Mucosa of descending colon (tissue), 3 donors: ENCODE results near the gene SLC17A8. TPM values are rescaled to one million over a fixed set of nuclear protein-coding genes. Genes with fewer than 3 reads are reported as not detected.

ENCODE experiments used
- ATAC-seq: fragments of 200-7000 bp; cut with Tn5 transposase; one replicate; pipeline ENCODE4 v1.9.1; 2020; ENCODE audit warnings: mild to moderate bottlenecking, moderate library complexity
- DNase-seq, 3 donors: peaks; one replicate each; pipeline ENCODE4 v3.0.0-alpha.2; 2020
- H3K36me3 ChIP-seq: fragments of 200-600 bp; one replicate; pipeline ENCODE4 v1.8.0; 2021; ENCODE audit warnings: low read depth, mild to moderate bottlenecking
- H3K4me1 ChIP-seq: fragments of 200-600 bp; one replicate; pipeline ENCODE4 v1.8.0; 2021; ENCODE audit warnings: low read depth, mild to moderate bottlenecking
- H3K4me3 ChIP-seq: fragments of 200-600 bp; one replicate; pipeline ENCODE4 v1.8.0; 2021; ENCODE audit warnings: mild to moderate bottlenecking
- H3K9me3 ChIP-seq: fragments of 200-600 bp; one replicate; pipeline ENCODE4 v1.8.0; 2021; ENCODE audit warnings: mild to moderate bottlenecking
- intact Hi-C, 2 donors: fragments of 100-400 bp; cut with DNase I in 1 of 2; cut with micrococcal nuclease in 1 of 2; formaldehyde crosslinking; loops; one replicate each; pipeline versions ENCODE4 v1.11.0 to v1.11.1; 2022; cut with DNase I, micrococcal nuclease
- total RNA-seq, 3 donors: library from RNA; stranded (reverse); fragmentation: NEBNext Ultra II Directional in 2 of 3; extraction: Animal tissue kit (Norgen Biotek cat#: 25700) in 2 of 3; gene quantifications; one replicate each; pipeline versions ENCODE4 v1.2.1 to v1.2.4, GENCODE V29; 2021 to 2023
- TF ChIP-seq, protein P1 (sequence below): fragments of 200-600 bp; IDR thresholded peaks from one replicate; pipeline ENCODE4 v1.8.0; 2022; ENCODE audit warnings: antibody characterized with exemption, mild to moderate bottlenecking
- donor health status: DM: no; HTN: no; CAD: no; lungs with moderate emphysema.
- donor health status: DM: no; HTN: no; CAD: no.
- donor health status: DM: no; HTN: yes; CAD: no.

Gene SLC17A8
- total RNA-seq, 3 donors from 2014 or later, result 2.6 to 3.0 (median 2.7) TPM

DNA sequence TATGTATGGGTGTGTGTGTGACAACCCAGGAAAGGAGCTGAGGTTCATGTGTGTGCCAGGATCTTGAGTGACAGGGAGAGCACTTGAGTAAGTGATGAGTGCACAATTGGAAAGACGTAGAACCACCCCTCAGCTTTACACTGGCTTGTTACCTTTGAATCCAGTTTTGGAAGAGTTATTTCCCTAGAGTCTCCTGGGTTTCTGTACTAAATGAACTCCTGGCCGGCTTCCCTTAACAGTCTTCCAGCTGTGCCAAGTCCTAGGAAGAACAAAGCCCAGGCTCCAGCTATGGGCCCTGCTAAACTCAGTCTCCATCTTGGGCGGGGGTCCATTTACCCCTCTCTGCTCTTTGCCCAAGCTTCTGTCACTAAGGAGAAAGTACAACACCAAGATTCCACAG is 97.1 kb downstream of the SLC17A8 start:
- TF ChIP-seq, protein P1, sequence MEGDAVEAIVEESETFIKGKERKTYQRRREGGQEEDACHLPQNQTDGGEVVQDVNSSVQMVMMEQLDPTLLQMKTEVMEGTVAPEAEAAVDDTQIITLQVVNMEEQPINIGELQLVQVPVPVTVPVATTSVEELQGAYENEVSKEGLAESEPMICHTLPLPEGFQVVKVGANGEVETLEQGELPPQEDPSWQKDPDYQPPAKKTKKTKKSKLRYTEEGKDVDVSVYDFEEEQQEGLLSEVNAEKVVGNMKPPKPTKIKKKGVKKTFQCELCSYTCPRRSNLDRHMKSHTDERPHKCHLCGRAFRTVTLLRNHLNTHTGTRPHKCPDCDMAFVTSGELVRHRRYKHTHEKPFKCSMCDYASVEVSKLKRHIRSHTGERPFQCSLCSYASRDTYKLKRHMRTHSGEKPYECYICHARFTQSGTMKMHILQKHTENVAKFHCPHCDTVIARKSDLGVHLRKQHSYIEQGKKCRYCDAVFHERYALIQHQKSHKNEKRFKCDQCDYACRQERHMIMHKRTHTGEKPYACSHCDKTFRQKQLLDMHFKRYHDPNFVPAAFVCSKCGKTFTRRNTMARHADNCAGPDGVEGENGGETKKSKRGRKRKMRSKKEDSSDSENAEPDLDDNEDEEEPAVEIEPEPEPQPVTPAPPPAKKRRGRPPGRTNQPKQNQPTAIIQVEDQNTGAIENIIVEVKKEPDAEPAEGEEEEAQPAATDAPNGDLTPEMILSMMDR, result no peak
- ATAC-seq, result no peak
- intact Hi-C loops, result no loop called here
- no peak for DNase-seq
- no peaks in the 10 kb centered on the region for H3K4me1 ChIP-seq
- no peaks in the 10 kb centered on the region for H3K36me3 ChIP-seq
- no peak overlapping the region for H3K4me3 ChIP-seq
- H3K9me3 ChIP-seq, result no peaks in the 10 kb centered on the region

DNA sequence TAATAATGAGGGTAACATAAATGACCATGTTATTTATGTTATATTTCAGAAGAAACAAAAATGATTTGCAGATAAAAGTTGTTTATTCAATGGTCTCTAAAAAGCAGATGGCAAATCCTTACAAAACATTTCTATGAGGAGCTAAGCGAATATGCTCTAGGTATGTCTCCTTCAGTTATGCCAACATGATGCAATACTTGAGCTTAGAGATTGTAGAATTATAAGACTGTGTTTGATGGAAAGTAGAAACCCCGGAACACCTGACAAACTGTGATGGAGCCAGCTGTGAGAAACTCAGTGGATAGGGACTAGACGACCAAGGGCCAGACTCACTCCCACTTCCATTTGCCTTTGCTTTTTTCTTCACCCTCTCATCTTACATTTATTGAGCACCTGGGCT is 99.0 kb downstream of the SLC17A8 start:
- no peaks in the 10 kb centered on the region for H3K36me3 ChIP-seq
- TF ChIP-seq, protein P1, result no peak
- no peak for DNase-seq
- H3K4me3 ChIP-seq, result no peak overlapping the region
- H3K9me3 ChIP-seq, result no peaks in the 10 kb centered on the region
- no peak for ATAC-seq
- intact Hi-C loops, result no loop called here
- no peaks in the 10 kb centered on the region for H3K4me1 ChIP-seq

DNA sequence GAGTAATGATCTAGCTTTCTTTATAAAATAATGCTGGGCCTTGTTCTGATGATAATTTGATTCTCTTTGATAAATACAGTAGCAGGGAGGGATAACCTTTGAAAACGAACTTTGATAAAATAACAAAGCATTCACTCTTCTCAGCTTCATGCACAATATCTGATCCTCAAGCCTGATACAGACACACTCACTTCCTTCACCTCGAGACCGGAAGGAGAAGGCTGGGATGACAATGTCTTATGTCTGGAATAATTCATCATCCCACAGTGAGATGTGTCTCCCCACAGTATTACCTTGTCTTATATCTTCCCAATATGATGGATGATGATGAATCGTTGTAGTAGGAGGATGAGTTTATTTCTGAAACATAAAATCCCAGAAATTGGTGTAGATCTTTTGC is 101.3 kb downstream of the SLC17A8 start:
- DNase-seq, result no peak
- Histone ChIP-seq H3K4me1 (no peaks in the 10 kb centered on the region), H3K36me3 (no peaks in the 10 kb centered on the region), H3K9me3 (no peaks in the 10 kb centered on the region), H3K4me3 (no peak overlapping the region)
- TF ChIP-seq, protein P1, result no peak
- intact Hi-C loops, result no loop called here
- ATAC-seq, result no peak

DNA sequence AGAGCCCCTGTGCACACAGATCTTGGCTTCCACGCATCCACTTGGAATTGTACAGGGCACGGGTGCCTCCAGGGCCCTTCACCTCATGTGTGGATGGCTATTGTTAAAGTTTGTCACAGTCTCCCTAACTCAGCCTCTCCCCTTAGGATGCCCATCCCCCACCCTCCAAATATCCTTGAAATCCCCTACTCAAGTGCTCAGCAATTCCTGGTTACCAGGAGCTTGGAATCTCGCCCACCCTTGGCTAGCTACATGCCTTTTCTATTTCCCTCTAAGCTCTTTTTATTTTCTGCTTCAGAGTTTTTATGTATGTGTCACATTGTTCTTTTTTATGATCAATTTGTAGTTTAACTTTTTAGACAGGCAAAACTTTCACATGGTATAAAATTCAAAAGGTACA is 103.8 kb downstream of the SLC17A8 start:
- H3K36me3 ChIP-seq, result no peaks in the 10 kb centered on the region
- TF ChIP-seq, protein P1, result no peak
- DNase-seq, result no peak
- intact Hi-C loops, result no loop called here
- H3K9me3 ChIP-seq, result no peaks in the 10 kb centered on the region
- no peaks in the 10 kb centered on the region for H3K4me1 ChIP-seq
- ATAC-seq, result no peak
- no peak overlapping the region for H3K4me3 ChIP-seq

DNA sequence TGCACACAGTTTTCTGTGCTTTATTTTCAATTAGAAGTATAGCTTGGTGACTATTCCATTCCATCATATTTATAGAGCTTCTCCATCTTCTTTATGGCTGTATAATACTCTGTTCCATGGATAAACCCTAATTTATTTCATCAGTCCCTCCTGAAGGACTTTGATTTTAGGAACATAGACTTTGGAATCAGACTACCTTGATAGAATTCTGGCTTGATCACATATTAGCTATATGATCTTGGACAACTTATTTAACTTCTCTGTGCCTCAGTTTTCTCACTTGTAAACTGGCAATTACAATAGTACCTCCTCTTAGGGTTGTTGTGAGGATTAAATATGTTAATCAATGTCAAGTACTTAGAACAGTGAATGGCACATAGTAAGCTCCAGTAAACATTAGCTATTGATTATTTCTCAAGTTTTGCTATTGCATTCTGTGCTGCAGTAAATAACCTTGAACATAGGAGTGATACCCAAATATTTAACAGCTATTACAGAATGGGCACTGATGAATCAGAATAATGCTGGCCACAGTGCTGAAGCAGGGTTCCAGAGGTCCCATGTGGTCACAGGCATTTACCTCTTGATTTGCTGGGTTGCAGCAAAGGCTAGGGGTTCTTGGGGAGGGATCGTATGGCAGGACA is 104.6 kb downstream of the SLC17A8 start:
- Histone ChIP-seq H3K4me3 (no peak overlapping the region), H3K9me3 (no peaks in the 10 kb centered on the region), H3K36me3 (no peaks in the 10 kb centered on the region), H3K4me1 (no peaks in the 10 kb centered on the region)
- TF ChIP-seq, protein P1, result no peak
- DNase-seq (no peak), ATAC-seq (no peak)
- intact Hi-C loops, result no loop called here

DNA sequence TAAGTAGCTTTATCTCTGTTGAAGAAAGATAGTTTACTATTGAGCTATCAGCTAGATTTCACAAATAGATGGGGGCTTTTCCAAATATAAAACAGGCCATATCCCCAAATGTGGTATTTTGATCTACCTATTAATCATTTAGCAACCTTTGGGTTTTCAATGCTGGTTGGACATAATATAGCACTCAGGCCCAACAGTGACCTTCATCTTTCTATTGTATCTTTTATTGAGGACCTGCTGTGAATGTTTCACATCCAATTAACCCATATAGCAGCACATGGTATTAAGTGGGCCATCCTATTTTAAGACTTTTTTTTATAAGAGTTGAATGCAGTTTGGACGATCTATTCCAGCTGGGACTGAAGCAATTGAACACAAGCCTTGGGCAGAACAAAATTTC is 106.8 kb downstream of the SLC17A8 start:
- no peak for DNase-seq
- TF ChIP-seq, protein P1, result no peak
- intact Hi-C loops, result no loop called here

More for the DNA sequence above, 106.8 kb downstream of the SLC17A8 start:
- ATAC-seq, result no peak
- H3K9me3 ChIP-seq, result no peaks in the 10 kb centered on the region
- no peak overlapping the region for H3K4me3 ChIP-seq
- no peaks in the 10 kb centered on the region for H3K36me3 ChIP-seq
- no peaks in the 10 kb centered on the region for H3K4me1 ChIP-seq
